Measurements from ENCODE around the gene CD58. TPM values are rescaled to one million over a fixed set of nuclear protein-coding genes. Genes with fewer than 3 reads are reported as not detected.

The CD58 gene
- total RNA-seq, 2 experiments from 2014 or later, result 23.6 to 25.1 TPM

DNA sequence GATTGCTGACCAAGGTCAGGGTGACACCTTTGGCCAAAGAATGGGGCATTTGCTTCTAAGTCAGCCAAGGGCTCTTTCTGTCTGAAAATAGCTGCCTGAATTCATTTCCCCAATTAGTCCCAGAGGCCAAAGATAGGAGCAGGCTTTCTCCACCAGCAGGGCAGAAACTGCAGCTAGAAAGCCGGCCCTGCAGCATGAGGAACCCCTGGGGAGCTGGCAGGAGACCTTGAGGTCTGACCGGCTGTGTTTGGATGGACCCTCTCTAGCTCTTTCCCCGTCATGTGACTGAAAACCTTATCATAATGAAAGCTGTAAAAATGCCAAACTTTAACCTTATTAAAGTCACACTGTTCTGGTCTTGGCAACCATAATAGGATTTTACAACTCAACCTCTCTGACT lies 93.4 kb downstream of the CD58 start:
- Mint-ChIP-seq H3K9me3 (no peaks in the 10 kb centered on the region), H3K36me3 (no peaks in the 10 kb centered on the region), H3K4me1 (no peaks in the 10 kb centered on the region), H3K4me3 (no peak overlapping the region), H3K27me3 (peaks cover 3% of the 10 kb centered on the region), H3K27ac (no peak overlapping the region)
- POLR2A ChIA-PET, result no interaction called here
- no peak for DNase-seq
- no peak for ATAC-seq (ENCODE audit: low read depth)

DNA sequence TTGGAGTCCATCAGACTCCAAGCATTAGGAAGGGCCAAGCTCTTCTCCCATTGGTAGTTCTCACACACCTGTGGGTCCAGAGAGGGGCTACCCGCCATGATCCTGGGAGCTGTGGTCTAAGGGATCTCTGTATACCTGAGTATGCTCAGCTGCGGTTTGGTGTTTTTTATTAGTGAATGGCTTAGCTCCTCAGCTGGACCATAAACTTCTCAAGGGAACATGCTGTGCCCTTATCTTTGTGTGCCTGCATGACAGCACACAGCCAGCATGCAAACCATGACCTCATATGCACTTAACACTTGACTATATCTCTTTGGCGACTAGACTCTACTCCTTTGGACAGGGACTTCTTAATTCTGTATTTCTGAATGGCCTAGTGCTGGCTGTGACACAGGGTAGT lies 94.5 kb downstream of the CD58 start:
- H3K36me3 Mint-ChIP-seq, result no peaks in the 10 kb centered on the region
- no peaks in the 10 kb centered on the region for H3K9me3 Mint-ChIP-seq
- ATAC-seq (ENCODE audit: low read depth) (no peak), DNase-seq (no peak)
- H3K27ac Mint-ChIP-seq, result no peak overlapping the region
- no peaks in the 10 kb centered on the region for H3K4me1 Mint-ChIP-seq
- H3K27me3 Mint-ChIP-seq, result peaks cover 6% of the 10 kb centered on the region
- no peak overlapping the region for H3K4me3 Mint-ChIP-seq
- POLR2A ChIA-PET, result no interaction called here

DNA sequence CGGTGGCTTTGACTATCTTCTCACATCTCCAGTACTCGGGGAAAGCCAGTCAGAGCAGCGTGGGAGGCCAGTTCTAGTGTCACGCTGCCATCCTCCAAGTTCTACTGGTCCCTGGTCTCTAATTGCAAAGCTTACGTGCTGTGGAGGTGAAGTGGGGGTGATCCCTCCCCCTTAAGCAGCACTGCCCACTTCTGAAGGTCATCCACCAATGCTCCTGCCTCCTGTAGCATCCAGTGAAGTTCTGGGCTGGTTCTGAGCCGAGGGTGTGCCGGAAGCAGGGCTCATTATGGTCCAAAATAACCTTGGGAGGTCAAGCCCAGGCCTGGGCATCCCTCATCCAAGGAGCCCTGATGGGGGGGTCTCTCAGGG lies 95.0 kb downstream of the CD58 start:
- H3K9me3 Mint-ChIP-seq, result no peaks in the 10 kb centered on the region
- DNase-seq (no peak), ATAC-seq (ENCODE audit: low read depth) (no peak)
- H3K4me1 Mint-ChIP-seq, result no peaks in the 10 kb centered on the region
- no peaks in the 10 kb centered on the region for H3K36me3 Mint-ChIP-seq
- H3K27ac Mint-ChIP-seq, result no peak overlapping the region
- H3K27me3 Mint-ChIP-seq, result peaks cover 6% of the 10 kb centered on the region
- POLR2A ChIA-PET, result no interaction called here
- H3K4me3 Mint-ChIP-seq, result no peak overlapping the region

DNA sequence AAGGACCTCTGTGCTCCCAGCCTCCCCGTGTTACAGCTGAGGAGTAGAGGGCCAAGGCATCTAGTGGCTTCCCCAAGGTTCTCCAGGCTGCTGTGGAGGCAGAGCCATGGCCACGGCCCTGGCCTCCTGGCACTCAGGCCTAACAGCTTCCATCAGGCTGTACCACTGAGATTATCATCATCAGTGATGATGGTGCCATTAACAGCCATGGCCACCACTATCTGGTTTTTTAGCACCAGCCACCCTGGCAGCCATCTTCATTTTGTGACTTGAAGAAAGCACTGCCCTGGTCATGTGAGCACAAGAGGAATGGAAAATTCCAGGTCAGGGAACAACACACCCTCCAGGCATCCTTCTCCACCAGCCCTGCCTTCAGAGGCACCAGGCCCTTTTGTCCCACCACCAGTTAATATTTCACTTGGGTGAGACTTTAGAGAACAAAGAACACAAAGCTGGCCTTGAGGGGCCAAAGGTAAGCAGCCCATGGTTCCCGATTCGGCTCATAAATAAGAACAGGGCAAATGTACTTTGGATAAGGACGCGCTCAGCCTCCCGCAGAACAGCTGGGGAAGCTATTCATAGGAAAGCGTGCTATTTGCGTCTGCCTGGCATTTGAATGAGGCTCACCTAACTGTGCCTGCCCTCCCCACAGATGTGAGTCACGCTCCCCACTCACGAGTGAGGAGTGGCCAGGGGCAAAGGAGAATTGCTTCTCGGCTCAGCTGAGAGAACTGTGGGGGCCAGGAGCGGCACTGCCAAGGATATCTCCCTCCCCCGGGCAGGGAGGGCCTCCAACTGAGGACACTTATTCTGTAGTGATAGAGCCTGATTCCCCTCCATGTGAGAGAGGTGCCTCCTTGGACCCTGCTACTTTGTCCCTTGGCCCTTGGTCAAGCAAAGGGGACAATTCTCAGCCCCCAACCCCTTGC lies 95.6 kb downstream of the CD58 start:
- ATAC-seq (ENCODE audit: low read depth), result no peak
- no peaks in the 10 kb centered on the region for H3K9me3 Mint-ChIP-seq
- no peak for DNase-seq
- no peak overlapping the region for H3K4me3 Mint-ChIP-seq
- POLR2A ChIA-PET, result no interaction called here
- H3K36me3 Mint-ChIP-seq, result no peaks in the 10 kb centered on the region
- H3K27ac Mint-ChIP-seq, result no peak overlapping the region
- H3K4me1 Mint-ChIP-seq, result no peaks in the 10 kb centered on the region
- peaks cover 6% of the 10 kb centered on the region for H3K27me3 Mint-ChIP-seq

DNA sequence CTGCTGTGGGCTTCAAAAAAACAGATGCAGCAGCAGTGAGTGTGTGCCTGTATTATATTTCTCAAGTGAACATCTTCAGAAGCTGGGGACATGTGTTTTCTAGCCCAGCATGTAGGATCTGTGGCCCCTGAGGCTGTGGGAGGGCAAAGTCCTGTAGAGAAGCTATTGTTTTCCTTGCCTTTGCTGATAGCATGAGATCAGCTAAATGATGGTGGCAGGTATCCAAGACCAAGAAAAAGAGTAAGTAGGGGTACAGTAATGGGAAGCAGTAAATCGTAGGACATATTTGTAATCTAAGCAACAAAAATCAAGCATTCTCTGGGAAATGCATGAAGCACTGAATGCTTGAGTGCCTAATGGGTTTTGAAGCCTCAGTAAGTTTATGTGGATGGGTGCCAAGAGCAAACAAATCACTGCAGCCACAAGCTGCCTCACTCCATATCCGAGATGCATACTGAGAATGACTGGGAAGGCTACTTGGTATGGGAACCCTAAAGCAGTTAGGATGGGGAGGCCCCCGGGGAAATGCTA lies 98.3 kb downstream of the CD58 start:
- H3K4me1 Mint-ChIP-seq, result no peaks in the 10 kb centered on the region
- H3K9me3 Mint-ChIP-seq, result no peaks in the 10 kb centered on the region
- ATAC-seq (ENCODE audit: low read depth) (no peak), DNase-seq (no peak)
- no peak overlapping the region for H3K4me3 Mint-ChIP-seq
- H3K27me3 Mint-ChIP-seq, result peaks cover 6% of the 10 kb centered on the region
- no peak overlapping the region for H3K27ac Mint-ChIP-seq
- POLR2A ChIA-PET, result no interaction called here
- H3K36me3 Mint-ChIP-seq, result no peaks in the 10 kb centered on the region

DNA sequence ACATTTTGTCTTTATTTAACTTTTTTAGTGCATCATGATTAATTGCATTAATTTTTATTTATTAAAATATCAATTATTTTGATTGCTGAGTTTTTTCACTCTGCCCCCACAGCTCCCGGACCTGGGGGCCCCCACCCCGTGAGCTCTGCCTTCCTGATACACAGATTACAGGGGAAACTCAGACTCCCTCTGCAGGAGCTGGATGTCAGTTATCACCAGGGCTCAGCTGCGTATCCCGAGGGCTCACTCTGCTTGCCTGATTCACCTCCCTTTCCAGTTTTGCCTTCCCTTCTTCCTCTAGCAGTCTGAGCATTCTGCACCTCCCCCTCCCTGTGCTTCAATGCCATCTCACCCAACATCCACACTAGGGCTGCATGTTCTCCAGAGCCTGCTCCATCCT lies 99.6 kb downstream of the CD58 start:
- ATAC-seq (ENCODE audit: low read depth) (no peak), DNase-seq (no peak)
- POLR2A ChIA-PET, result no interaction called here
- H3K27ac Mint-ChIP-seq, result no peak overlapping the region
- H3K27me3 Mint-ChIP-seq, result peaks cover 6% of the 10 kb centered on the region
- no peaks in the 10 kb centered on the region for H3K9me3 Mint-ChIP-seq
- H3K36me3 Mint-ChIP-seq, result no peaks in the 10 kb centered on the region
- H3K4me1 Mint-ChIP-seq, result no peaks in the 10 kb centered on the region
- no peak overlapping the region for H3K4me3 Mint-ChIP-seq

DNA sequence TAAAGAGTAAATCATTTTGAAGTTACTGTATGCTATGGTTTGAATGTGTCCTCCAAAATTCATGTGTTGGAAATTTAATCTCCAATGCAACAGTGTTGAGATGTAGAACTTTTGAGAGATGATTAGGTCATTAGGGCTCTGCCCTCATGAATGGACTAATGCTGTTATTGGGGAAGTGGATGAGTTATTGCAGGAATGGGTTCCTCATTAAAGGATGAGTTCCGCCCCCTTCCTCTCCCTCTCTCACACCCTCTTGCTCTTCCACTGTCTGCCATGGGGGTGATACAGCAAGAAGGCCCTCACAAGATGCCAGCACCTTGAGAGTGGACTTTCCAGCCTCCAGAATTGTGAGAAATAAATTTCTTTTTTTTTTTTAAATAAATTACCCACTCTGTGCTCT lies 100.2 kb downstream of the CD58 start:
- no peaks in the 10 kb centered on the region for H3K36me3 Mint-ChIP-seq
- POLR2A ChIA-PET, result no interaction called here
- no peak for ATAC-seq (ENCODE audit: low read depth)
- no peaks in the 10 kb centered on the region for H3K4me1 Mint-ChIP-seq
- no peak overlapping the region for H3K4me3 Mint-ChIP-seq
- H3K27me3 Mint-ChIP-seq, result peaks cover 6% of the 10 kb centered on the region
- DNase-seq, result no peak
- no peaks in the 10 kb centered on the region for H3K9me3 Mint-ChIP-seq
- no peak overlapping the region for H3K27ac Mint-ChIP-seq

DNA sequence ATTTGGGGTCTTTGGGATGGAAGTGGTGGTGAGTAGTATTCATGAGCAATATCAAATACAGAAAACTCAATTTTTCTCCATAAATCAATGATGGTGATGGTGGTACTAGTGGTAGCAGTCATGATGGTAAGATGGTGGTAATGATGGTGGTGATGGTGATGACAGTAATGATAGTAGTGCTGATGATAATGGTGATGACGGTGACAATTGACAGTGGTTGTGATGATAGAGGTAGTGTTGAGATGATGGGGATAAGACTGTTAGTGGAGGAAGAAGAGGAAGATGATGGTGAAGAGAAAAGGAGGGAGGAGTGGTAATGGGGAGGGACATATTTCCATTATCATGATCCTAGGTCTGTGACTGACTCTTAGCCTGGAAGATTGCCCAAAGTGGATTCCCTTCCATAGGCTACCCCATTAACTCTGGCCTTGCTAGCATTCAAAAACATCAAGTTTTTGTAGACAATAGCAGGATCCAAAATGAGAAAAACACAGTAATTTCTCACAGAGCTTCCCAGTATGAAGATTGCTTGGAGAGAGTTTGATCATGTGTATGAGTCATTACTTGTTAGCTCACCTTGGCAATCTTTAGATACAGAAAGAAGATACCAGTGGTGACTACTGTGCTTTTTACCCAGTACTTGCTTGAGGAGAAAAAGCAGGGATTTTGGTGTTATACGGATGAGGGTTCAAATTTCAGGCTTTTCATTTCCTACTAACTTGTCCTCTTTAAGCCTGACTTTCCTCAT lies 103.8 kb downstream of the CD58 start:
- H3K27ac Mint-ChIP-seq, result no peak overlapping the region
- no peaks in the 10 kb centered on the region for H3K36me3 Mint-ChIP-seq
- DNase-seq (no peak), ATAC-seq (ENCODE audit: low read depth) (no peak)
- no peak overlapping the region for H3K4me3 Mint-ChIP-seq
- POLR2A ChIA-PET, result no interaction called here
- H3K9me3 Mint-ChIP-seq, result no peaks in the 10 kb centered on the region
- peaks cover 9% of the 10 kb centered on the region for H3K27me3 Mint-ChIP-seq
- H3K4me1 Mint-ChIP-seq, result no peaks in the 10 kb centered on the region

DNA sequence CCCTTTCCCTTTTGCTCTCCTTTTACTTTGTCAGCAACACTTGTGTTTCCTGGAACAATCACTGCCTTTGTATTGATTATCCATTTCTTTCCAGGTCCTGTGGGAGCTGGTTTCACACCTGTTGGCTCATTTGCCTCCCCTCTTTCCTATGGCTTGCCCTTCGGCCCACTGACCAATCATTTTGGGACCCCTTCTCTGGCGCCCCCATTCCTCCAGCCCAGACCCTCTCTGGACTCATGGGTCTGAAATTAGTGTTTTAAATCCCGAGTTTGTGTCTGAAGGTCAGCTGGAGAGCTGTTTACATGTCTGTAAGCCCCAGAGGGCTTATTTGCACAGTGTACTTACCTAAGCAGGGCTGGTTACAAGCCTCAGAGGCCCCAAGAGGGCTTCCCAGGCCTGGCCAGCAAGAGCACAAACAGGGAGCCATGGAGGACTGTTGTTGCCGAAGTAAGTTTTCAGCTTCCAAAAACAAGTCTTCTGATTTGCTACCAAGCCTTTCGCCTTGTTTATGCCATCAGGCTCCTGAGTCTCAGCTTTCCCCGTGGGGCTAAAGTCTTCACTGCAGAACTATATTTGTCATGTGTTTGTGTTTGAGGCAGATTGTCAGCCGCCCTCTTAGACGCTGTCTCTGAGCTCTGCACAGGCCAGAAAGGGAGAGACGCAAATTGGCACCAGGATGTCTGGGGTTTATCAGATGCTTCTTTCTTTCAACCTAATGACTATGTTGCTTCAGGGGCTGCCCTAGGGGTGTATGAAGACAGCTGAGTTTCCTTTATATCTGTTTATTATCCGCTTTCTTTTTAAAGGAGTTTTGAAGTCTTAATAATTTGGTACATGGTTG lies 104.8 kb downstream of the CD58 start:
- POLR2A ChIA-PET, result no interaction called here
- no peaks in the 10 kb centered on the region for H3K4me1 Mint-ChIP-seq
- no peak for DNase-seq
- no peak for ATAC-seq (ENCODE audit: low read depth)
- H3K27ac Mint-ChIP-seq, result no peak overlapping the region
- no peaks in the 10 kb centered on the region for H3K36me3 Mint-ChIP-seq
- H3K4me3 Mint-ChIP-seq, result no peak overlapping the region
- peaks cover 6% of the 10 kb centered on the region for H3K27me3 Mint-ChIP-seq
- H3K9me3 Mint-ChIP-seq, result no peaks in the 10 kb centered on the region

DNA sequence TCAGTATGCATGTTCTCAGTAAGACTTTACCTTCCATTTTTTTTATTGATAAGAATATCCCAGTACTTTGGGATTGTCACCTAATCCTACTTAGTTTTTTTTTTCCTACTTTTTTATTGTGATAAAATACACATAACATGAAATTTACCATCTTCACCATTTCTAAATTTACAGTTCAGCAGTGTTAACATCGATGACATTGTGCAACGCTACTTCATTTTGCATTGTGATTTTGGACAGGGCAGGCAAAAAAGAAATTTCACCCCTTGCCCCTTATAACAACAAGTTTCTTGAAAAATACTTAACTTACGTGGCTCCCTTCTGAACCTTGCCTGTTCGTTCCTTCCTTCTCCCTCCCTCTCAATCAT lies 105.4 kb downstream of the CD58 start:
- Mint-ChIP-seq H3K27me3 (peaks cover 6% of the 10 kb centered on the region), H3K4me1 (no peaks in the 10 kb centered on the region), H3K27ac (no peak overlapping the region), H3K4me3 (no peak overlapping the region), H3K36me3 (no peaks in the 10 kb centered on the region), H3K9me3 (no peaks in the 10 kb centered on the region)
- DNase-seq (no peak), ATAC-seq (ENCODE audit: low read depth) (no peak)
- POLR2A ChIA-PET, result no interaction called here

Small RNA genes within 50 kb of the gene (microRNA-seq; reads per million reads assigned to microRNA genes)
- not detected for gene MIR548AC

Other genes starting within 250 kb of the CD58 start
- gene ATP1A1, start 197.8 kb downstream of the CD58 start, total RNA-seq, result 100 to 1,000 TPM; 193 to 195 TPM
- under 1 TPM; 0.06 to 0.09 TPM for gene IGSF3, start 96.7 kb upstream of the CD58 start, total RNA-seq
- 100 to 1,000 TPM; 227 to 229 TPM for gene CD2, start 183.4 kb upstream of the CD58 start, total RNA-seq

All from activated naive CD8-positive, alpha-beta T cell treated with anti-CD3 and anti-CD28 coated beads, Interleukin-2, amount 10 ng/mL, durations not matched to agents 7 days and 5 days (primary cell).